Astrocyte (in vitro differentiated cells and primary cell): ENCODE measurements around the gene TGM2. TPM values are rescaled to one million over a fixed set of nuclear protein-coding genes. Genes with fewer than 3 reads are reported as not detected.

ENCODE experiments used
- DNase-seq: peaks from one replicate; pipeline ENCODE4 v3.0.0-alpha.2; 2010; ENCODE audit warnings: low read depth
- FAIRE-seq: peaks from 2 replicates; lab custom pipeline; 2011; peaks lifted over from hg19 to GRCh38; lab: Jason Lieb, UNC
- H2AFZ ChIP-seq: 2 replicates; pipeline ENCODE4 v1.6.0; 2012; ENCODE audit warnings: low read depth, low read length, inconsistent platforms
- H3K27ac ChIP-seq: 2 replicates; pipeline ENCODE4 v1.5.1; 2011; ENCODE audit warnings: low read depth, low read length, inconsistent platforms
- H3K27me3 ChIP-seq: 2 replicates; pipeline ENCODE4 v1.6.0; 2011; ENCODE audit warnings: low read length, inconsistent platforms; ENCODE audit not compliant: insufficient read depth
- H3K36me3 ChIP-seq: 2 replicates; pipeline ENCODE4 v1.5.1; 2011; ENCODE audit warnings: low read length, inconsistent platforms; ENCODE audit not compliant: insufficient read depth
- H3K4me1 ChIP-seq: 2 replicates; pipeline ENCODE4 v1.5.1; 2011; ENCODE audit warnings: low read length, inconsistent platforms; ENCODE audit not compliant: insufficient read depth
- H3K4me2 ChIP-seq: 2 replicates; pipeline ENCODE4 v1.6.0; 2012; ENCODE audit warnings: low read length, inconsistent platforms
- H3K4me3 ChIP-seq: 2 replicates; pipeline ENCODE4 v1.5.1; 2011; ENCODE audit warnings: low read depth, mild to moderate bottlenecking, low read length, inconsistent platforms; ENCODE audit not compliant: insufficient read depth
- H3K79me2 ChIP-seq: 2 replicates; pipeline ENCODE4 v1.6.0; 2012; ENCODE audit warnings: mild to moderate bottlenecking, low read length, inconsistent platforms; ENCODE audit not compliant: insufficient read depth
- H3K9ac ChIP-seq: 2 replicates; pipeline ENCODE4 v1.6.0; 2012; ENCODE audit warnings: mild to moderate bottlenecking, low read length, inconsistent platforms
- H3K9me3 ChIP-seq: 2 replicates; pipeline ENCODE4 v1.5.1; 2012; ENCODE audit warnings: low read depth, mild to moderate bottlenecking, low read length, inconsistent platforms; ENCODE audit not compliant: insufficient read depth
- H4K20me1 ChIP-seq: 2 replicates; pipeline ENCODE4 v1.6.0; 2012; ENCODE audit warnings: low read length, inconsistent platforms; ENCODE audit not compliant: insufficient read depth
- H3K27ac Mint-ChIP-seq: one replicate; pipeline ENCODE4 v1.8.0; 2021; ENCODE audit warnings: mild to moderate bottlenecking, mixed read lengths; ENCODE audit not compliant: unreplicated experiment
- H3K27me3 Mint-ChIP-seq: one replicate; pipeline ENCODE4 v1.8.0; 2021; ENCODE audit warnings: low read depth, mixed read lengths; ENCODE audit not compliant: unreplicated experiment
- H3K36me3 Mint-ChIP-seq: one replicate; pipeline ENCODE4 v1.8.0; 2021; ENCODE audit warnings: low read depth, mixed read lengths; ENCODE audit not compliant: unreplicated experiment
- H3K4me1 Mint-ChIP-seq: one replicate; pipeline ENCODE4 v1.8.0; 2021; ENCODE audit warnings: low read depth, mixed read lengths; ENCODE audit not compliant: unreplicated experiment
- H3K4me3 Mint-ChIP-seq: one replicate; pipeline ENCODE4 v1.8.0; 2021; ENCODE audit warnings: mild to moderate bottlenecking, moderate library complexity, mixed read lengths; ENCODE audit not compliant: unreplicated experiment
- H3K9me3 Mint-ChIP-seq: one replicate; pipeline ENCODE4 v1.8.0; 2021; ENCODE audit warnings: mild to moderate bottlenecking, mixed read lengths; ENCODE audit not compliant: unreplicated experiment
- CTCF ChIP-seq: IDR thresholded peaks from 2 replicates; pipeline ENCODE4 v1.5.1; 2011; ENCODE audit warnings: low read depth, mild to moderate bottlenecking, inconsistent platforms, low read length, moderate library complexity; ENCODE audit not compliant: insufficient read depth
- EZH2 ChIP-seq: IDR thresholded peaks from 2 replicates; pipeline ENCODE4 v1.6.1; 2012; ENCODE audit warnings: mild to moderate bottlenecking, low read length, inconsistent platforms; ENCODE audit not compliant: insufficient read depth
- total RNA-seq: library from RNA; stranded (reverse); gene quantifications from 2 replicates; pipeline ENCODE4 v1.2.1, GENCODE V29; 2021

The TGM2 gene
- total RNA-seq, 1 donor from 2014 or later = 98.9 TPM

- no peak overlapping the region for H3K4me3 Mint-ChIP-seq
- DNase-seq (no peak), FAIRE-seq (no peak)
- Histone ChIP-seq H3K36me3 (no peaks in the 10 kb centered on the region), H3K4me2 (peak overlapping the region; percentile 12), H3K4me1 (peaks cover 13% of the 10 kb centered on the region), H3K9ac (no peak overlapping the region), H3K9me3 (no peaks in the 10 kb centered on the region), H2AFZ (no peak overlapping the region), H3K79me2 (no peaks in the 10 kb centered on the region), H3K27me3 (no peaks in the 10 kb centered on the region), H3K4me3 (no peak overlapping the region), H4K20me1 (no peaks in the 10 kb centered on the region), H3K27ac (no peak overlapping the region)
- peaks cover 6% of the 10 kb centered on the region for H3K36me3 Mint-ChIP-seq
- peak overlapping the region; percentile 35 for H3K27ac Mint-ChIP-seq
- H3K4me1 Mint-ChIP-seq = peaks cover 21% of the 10 kb centered on the region
- no peaks in the 10 kb centered on the region for H3K27me3 Mint-ChIP-seq
- H3K9me3 Mint-ChIP-seq = peaks cover 10% of the 10 kb centered on the region
- TF ChIP-seq CTCF (no peak), EZH2 (no peak)
Measured at GRCh38 chr20:38098952-38099351, 66.1 kb downstream of the TGM2 start.

- Histone ChIP-seq H3K27me3 (no peaks in the 10 kb centered on the region), H3K9me3 (no peaks in the 10 kb centered on the region), H3K9ac (no peak overlapping the region), H3K4me3 (no peak overlapping the region), H3K4me1 (peaks cover 21% of the 10 kb centered on the region), H3K27ac (no peak overlapping the region), H2AFZ (no peak overlapping the region), H3K79me2 (no peaks in the 10 kb centered on the region), H3K36me3 (peaks cover 5% of the 10 kb centered on the region), H4K20me1 (no peaks in the 10 kb centered on the region), H3K4me2 (peak overlapping the region; percentile 32)
- FAIRE-seq (no peak), DNase-seq (no peak)
- peak overlapping the region; percentile 34 for H3K27ac Mint-ChIP-seq
- no peak for TF ChIP-seq CTCF
- TF ChIP-seq EZH2 = no peak
- H3K9me3 Mint-ChIP-seq = peaks cover 3% of the 10 kb centered on the region
- no peaks in the 10 kb centered on the region for H3K27me3 Mint-ChIP-seq
- peaks cover 36% of the 10 kb centered on the region for H3K4me1 Mint-ChIP-seq
- H3K36me3 Mint-ChIP-seq = peaks cover 9% of the 10 kb centered on the region
- H3K4me3 Mint-ChIP-seq = no peak overlapping the region
Measured at GRCh38 chr20:38095017-38095686, 69.9 kb downstream of the TGM2 start.

GRCh38 chr20:38094373-38094891, 70.6 kb downstream of the TGM2 start:
- peak overlapping the region; percentile 18 for H3K27ac Mint-ChIP-seq
- no peak overlapping the region for H2AFZ ChIP-seq
- H3K4me2 ChIP-seq = peak overlapping the region; percentile 32
- no peaks in the 10 kb centered on the region for H3K9me3 ChIP-seq
- no peaks in the 10 kb centered on the region for H4K20me1 ChIP-seq
- no peaks in the 10 kb centered on the region for H3K27me3 Mint-ChIP-seq
- H3K4me3 ChIP-seq = no peak overlapping the region
- FAIRE-seq (no peak), DNase-seq (peak; percentile 70)
- H3K36me3 Mint-ChIP-seq = peaks cover 10% of the 10 kb centered on the region
- no peak overlapping the region for H3K4me3 Mint-ChIP-seq
- peaks cover 9% of the 10 kb centered on the region for H3K36me3 ChIP-seq
- no peak for TF ChIP-seq EZH2
- TF ChIP-seq CTCF = no peak
- H3K4me1 ChIP-seq = peaks cover 21% of the 10 kb centered on the region
- peaks cover 3% of the 10 kb centered on the region for H3K9me3 Mint-ChIP-seq
- peaks cover 37% of the 10 kb centered on the region for H3K4me1 Mint-ChIP-seq
- H3K79me2 ChIP-seq = no peaks in the 10 kb centered on the region
- H3K27ac ChIP-seq = peak overlapping the region; percentile 10
- no peak overlapping the region for H3K9ac ChIP-seq
- no peaks in the 10 kb centered on the region for H3K27me3 ChIP-seq
